Measurements from ENCODE around the gene PSMD11. TPM values are rescaled to one million over a fixed set of nuclear protein-coding genes. Genes with fewer than 3 reads are reported as not detected.

The PSMD11 gene
- total and polyA plus RNA-seq, 8 donors: 21.0 to 131 (median 31.9) TPM

DNA sequence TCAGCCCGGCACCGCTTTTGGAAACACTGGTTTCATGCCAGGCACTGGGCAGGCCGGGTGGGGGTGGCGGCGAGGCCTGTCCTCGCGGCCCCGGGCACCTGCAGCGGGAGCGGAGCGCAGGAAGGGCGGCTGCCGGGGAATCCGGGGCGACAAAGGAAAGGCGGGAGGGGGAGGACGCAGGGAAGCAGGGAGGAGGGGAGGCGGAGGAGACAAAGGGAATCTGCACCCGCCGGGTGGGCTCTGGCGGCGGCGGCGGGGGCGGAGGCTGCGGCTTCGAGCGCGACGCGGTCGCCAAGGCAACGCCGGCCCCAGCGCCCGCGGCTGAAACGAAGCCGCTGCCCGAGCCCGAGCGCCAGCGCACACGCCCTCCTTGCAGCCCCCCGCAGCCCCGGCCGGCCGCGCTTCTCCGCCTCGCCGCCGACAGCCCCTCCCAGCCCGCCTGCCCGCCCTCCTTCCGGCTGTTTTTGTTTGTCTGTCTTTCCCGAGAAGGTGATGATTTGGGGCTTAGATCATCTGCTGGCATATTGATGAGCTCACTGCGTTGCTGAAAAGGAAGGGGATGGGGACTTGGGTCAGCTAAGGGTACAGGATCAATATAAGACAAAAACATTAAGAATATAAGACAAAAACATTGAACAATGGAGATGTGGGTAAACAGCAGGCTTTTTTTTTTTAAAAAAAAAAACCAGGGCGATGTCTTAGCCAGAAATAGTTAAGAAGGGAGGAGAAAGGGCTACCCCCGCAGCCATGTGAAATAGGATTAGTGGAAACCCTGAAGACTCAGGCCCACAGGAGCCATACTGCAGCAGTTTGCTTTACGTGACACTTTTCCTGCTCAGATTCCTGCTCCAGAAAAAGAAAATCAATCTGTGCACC lies 75.2 kb downstream of the PSMD11 start:
- H3K27ac ChIP-seq: peak overlapping the region in 4 of 5 donors; percentile 4 to 38 (median 25)
- WGBS, 5 donors: 1 to 6% (median 2%) methylated on average over 11 to 61 of the region's 61 CpGs

DNA sequence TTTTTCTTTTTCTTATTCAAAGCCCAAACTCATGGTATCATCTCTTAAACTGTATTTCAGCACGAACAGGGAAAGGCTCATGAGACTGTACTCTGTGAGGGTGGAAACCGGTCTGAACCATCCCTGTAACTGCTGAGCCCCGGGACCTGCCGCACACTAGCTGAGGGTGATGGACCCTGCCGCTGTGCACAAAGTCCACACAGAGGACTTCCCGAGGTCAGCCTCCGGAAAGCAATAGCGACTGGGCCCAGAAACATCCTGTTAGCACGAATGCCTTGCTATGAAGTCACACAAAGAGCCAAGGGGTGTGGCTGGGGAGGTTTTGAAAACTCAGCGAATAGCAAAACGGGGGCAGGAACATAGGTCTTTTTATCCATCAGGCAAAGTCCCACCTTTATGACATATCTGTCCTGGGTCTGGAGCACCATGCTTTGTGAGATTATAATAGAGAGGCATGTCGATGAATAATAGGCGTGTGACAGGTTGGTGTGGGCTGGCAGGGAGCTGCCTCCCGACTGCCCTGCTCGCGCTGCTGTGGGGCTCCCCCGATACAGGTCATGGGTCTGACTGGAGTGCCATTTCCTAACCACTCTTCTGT lies 75.9 kb downstream of the PSMD11 start:
- intact Hi-C loops (cut with DNase I; ENCODE audit: low total_unique reads): no loop called here
- no peaks in the 10 kb centered on the region for H3K36me3 ChIP-seq
- H3K4me1 ChIP-seq: peaks cover 13 to 21% (median 18%) of the 10 kb centered on the region in 4 donors
- peaks cover 0 to 10% (median 0%) of the 10 kb centered on the region in 3 donors for H3K27me3 ChIP-seq
- TF ChIP-seq POLR2AphosphoS5 (IDR thresholded peaks at IDR 0.05) (peak in 2 of 3 donors; percentile 24 to 28), POLR2A (IDR thresholded peaks at IDR 0.05) (no peak)
- H3K27ac ChIP-seq: peak overlapping the region in 3 of 5 donors; percentile 4 to 38 (median 30)
- H3K9me3 ChIP-seq: no peaks in the 10 kb centered on the region
- DNase-seq: peak; percentile 30 to 83
- WGBS, 5 donors: 42 to 53% (median 49%) methylated on average over 17 of the region's 17 CpGs
- H3K4me3 ChIP-seq: peak overlapping the region in 2 of 4 donors; percentile 55

More for the DNA sequence above, 75.2 kb downstream of the PSMD11 start:
- H3K9me3 ChIP-seq: no peaks in the 10 kb centered on the region
- no peaks in the 10 kb centered on the region for H3K36me3 ChIP-seq
- intact Hi-C loops (cut with DNase I; ENCODE audit: low total_unique reads): no loop called here
- peak; percentile 63 to 89 for DNase-seq
- H3K27me3 ChIP-seq: peaks cover 0 to 10% (median 0%) of the 10 kb centered on the region in 3 donors
- TF ChIP-seq CTCF (IDR thresholded peaks at IDR 0.05): no peak
- TF ChIP-seq EP300 (IDR thresholded peaks at IDR 0.05): no peak
- no peak for TF ChIP-seq POLR2A (IDR thresholded peaks at IDR 0.05)
- no peak for TF ChIP-seq POLR2AphosphoS5 (IDR thresholded peaks at IDR 0.05)
- H3K4me1 ChIP-seq: peaks cover 13 to 21% (median 18%) of the 10 kb centered on the region in 4 donors
- peak overlapping the region; percentile 50 to 55 (median 55) for H3K4me3 ChIP-seq

GRCh38 chr17:32520737-32521404 lies 76.6 kb downstream of the PSMD11 start:
- intact Hi-C loops (cut with DNase I; ENCODE audit: low total_unique reads): no loop called here
- Histone ChIP-seq H3K27ac (peak overlapping the region in 1 of 5 donors; percentile 38), H3K4me1 (peaks cover 13 to 21% (median 18%) of the 10 kb centered on the region in 4 donors), H3K36me3 (no peaks in the 10 kb centered on the region), H3K27me3 (peaks cover 0 to 10% (median 0%) of the 10 kb centered on the region in 3 donors), H3K9me3 (no peaks in the 10 kb centered on the region), H3K4me3 (no peak overlapping the region)
- no peak for DNase-seq
- WGBS, 5 donors: 93 to 97% (median 95%) methylated on average over 9 of the region's 9 CpGs
- TF ChIP-seq POLR2AphosphoS5 (IDR thresholded peaks at IDR 0.05) (no peak), EP300 (IDR thresholded peaks at IDR 0.05) (no peak), CTCF (IDR thresholded peaks at IDR 0.05) (no peak), POLR2A (IDR thresholded peaks at IDR 0.05) (no peak)

DNA sequence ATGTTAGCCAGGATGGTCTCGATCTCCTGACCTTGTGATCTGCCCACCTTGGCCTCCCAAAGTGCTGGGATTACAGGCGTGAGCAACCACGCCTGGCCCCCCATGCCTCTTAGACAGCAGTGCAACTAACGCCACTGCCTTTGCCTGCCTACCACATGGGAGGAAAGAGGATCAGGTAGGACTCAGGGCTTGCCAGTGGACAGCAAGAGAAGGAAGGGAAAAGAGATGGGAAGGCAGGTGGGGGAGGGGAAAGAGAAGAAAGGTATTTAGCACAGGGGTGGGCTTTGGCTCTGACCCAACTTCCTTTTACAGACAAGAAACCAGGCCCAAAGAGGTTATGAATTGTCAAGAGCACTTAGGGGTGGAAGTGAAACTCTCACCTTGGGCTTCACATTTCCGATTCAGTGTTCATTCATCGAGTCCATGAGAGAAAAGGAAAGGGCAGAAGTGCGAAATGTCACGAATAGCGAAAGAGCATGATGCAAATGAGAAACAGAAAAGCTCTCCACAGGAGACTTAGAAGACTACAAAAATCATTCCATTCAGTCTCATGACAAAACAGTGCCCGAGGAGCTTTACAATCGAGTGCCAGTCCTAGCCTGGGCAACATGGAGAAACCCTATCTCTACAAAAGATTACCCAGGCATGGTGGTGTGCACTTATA lies 78.8 kb downstream of the PSMD11 start:
- intact Hi-C loops (cut with DNase I; ENCODE audit: low total_unique reads): no loop called here
- WGBS, 5 donors: 81 to 89% (median 86%) methylated on average over 11 of the region's 11 CpGs
- peak in 1 of 2 donors; percentile 26 for DNase-seq

More for the DNA sequence above, 78.8 kb downstream of the PSMD11 start:
- H3K9me3 ChIP-seq: no peaks in the 10 kb centered on the region
- H3K4me1 ChIP-seq: peaks cover 13 to 21% (median 18%) of the 10 kb centered on the region in 4 donors
- no peaks in the 10 kb centered on the region for H3K36me3 ChIP-seq
- H3K27me3 ChIP-seq: peaks cover 0 to 10% (median 0%) of the 10 kb centered on the region in 3 donors
- no peak overlapping the region for H3K4me3 ChIP-seq
- H3K27ac ChIP-seq: no peak overlapping the region
- TF ChIP-seq EP300 (IDR thresholded peaks at IDR 0.05) (no peak), POLR2AphosphoS5 (IDR thresholded peaks at IDR 0.05) (no peak), POLR2A (IDR thresholded peaks at IDR 0.05) (no peak), CTCF (IDR thresholded peaks at IDR 0.05) (no peak)
